Activated gamma-delta T cell treated with Interleukin-2 at 50 U/mL for 16 hours (primary cell): Measurements from ENCODE around the gene ADAMTSL3.
"Not testable (repeated sequence)": the region's sequence is repeated elsewhere in the genome, so short reads cannot be mapped to it uniquely, and the experiment has no call there.

ENCODE experiments used
- DNase-seq: peaks from one replicate; pipeline ENCODE4 v3.0.0-alpha.2; 2020

Gene ADAMTSL3

GRCh38 chr15:83991163-83991562 is 337.2 kb downstream of the ADAMTSL3 start:
- DNase-seq = no peak

- DNase-seq = no peak
Measured at GRCh38 chr15:83992324-83993031, 338.6 kb downstream of the ADAMTSL3 start.

DNA sequence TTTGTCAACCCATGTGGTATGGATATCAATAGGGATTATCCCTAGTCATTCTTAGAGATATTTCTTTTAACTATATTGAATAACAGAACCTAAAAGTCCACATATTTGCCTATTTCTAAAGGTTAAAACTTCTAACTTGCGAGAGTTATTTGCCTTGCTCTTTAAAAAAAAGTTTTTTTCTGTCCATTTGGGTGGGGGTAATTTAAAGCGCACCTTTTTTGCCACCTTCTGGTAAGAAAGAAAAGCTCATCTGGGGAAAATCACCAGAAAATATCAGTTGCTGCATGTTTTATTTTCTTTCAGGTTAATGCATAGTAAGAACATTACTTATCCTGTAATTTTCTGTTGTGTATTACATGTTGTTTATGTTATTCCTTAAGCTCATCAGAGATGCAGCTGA is 339.7 kb downstream of the ADAMTSL3 start:
- DNase-seq = no peak

GRCh38 chr15:83998486-83998885 is 344.6 kb downstream of the ADAMTSL3 start:
- DNase-seq = no peak

DNA sequence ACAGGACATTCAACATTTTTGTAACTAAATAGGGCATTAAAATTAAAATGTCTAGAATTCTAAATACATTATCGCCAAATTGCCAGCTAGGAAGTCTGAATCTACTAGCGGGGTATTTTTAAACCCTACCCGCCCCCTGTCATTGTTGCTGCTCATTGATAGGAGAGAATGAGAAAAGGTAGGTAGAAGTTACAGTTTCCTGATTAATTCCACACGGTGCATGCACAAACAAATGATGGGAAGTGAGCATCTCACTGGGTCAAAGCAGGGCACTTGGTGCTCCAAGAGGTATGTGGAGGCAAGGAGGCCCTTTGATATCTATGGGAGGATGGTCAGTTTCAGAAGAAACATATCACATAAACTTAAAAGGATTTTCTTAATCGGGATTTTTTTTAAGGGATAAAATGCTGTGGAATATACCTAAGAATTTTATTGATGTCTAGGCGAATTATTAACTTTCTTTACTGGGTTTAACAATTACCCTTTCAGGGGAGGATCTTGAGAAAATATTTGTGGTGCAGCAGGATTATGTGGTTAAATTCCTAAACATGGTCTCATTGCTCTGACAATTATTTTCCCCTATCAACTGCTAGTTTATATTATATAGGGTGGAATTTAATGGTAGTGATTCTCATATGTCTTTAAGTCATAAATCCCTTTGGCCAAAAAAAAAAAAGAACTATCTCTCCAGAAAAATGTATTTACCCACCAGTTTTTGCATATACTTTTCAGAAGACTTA is 345.6 kb downstream of the ADAMTSL3 start:
- no peak for DNase-seq

DNA sequence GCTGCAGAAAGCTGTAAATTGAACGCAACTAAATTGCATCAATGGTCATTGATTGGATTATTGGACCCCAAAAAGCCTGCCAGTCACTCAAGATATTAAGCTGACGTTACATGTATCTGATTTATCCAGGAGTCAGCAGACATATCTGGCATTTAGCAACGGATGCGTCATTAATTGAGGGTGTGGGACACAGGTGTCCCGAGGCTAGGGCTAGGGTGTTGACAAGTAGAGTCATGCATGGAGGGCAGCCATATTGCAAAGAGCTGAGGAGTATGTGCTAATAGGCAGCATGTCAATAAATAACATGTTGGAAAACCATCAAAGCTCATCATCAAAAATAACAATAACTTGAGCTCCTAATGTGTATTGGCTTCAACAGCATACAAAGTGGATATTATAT is 347.1 kb downstream of the ADAMTSL3 start:
- DNase-seq = no peak

DNA sequence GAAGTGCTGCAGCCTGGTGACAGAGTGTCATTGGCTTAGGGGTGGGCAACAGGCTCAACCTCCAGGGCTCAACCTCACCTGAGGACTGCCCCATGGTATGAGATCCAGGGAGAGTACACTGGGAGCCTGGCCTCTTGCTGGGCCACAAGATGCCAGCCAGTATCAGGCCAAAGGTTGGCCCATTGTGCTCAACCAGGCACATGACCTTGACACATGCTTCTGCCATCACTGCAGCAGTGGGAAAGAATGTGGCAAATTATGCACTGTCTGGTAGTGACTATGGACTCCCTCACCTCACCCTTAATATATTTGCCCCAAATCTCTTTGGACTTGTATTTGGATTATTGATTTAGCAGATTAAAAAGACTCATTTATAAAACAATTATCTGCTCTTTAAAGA is 347.7 kb downstream of the ADAMTSL3 start:
- DNase-seq = no peak

DNA sequence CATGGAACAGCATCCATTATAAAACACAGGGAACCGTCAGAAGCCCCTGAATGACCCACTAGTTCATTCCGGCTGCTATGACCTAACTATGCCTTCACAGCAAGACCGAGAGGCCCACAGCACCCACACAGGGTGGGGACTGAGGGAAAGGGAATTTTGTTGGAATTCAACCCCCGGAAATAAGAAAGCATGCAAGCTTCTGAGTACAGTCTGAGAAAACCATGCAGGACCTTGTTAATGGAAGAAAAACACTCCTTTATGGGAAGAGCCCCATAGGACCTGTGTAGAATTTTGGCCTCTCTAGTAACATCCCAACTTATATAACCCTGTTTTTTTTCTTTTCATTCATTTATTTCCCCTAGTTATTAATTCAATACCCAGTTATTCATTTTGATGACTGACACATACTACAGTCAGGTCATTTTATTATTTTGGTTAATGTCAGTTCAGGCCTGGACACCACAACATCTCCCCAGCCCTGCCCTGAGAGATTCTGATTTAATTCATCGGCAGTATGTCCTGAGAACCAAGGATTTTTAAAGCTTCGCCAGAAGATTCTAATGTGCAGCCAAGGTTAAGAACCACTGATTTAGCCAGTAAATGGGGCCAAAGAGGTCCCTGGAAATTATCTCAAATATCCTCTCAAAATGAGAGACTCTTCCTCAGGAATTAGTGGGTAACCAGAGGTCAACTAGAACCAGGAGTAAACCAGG is 350.0 kb downstream of the ADAMTSL3 start:
- DNase-seq = no peak

DNA sequence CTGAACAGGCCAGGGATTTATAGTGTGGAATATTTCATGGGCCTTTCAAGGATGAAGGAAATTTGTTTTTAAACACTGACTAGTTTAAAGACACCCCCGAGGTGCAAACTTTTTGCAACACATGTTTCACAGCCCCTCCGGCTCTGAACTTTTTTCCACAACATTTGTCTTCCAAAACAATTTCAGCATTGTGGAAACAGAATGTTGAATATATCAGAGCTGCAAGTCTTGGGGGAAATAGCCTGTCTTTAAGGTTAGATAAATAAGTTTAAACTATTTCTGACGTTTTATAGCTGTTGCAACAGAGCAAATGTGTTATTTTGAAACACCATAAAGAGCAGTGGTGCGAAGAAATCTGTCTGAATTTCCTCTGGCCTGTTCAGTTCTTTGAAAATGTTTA is 352.5 kb downstream of the ADAMTSL3 start:
- DNase-seq = no peak

- no peak for DNase-seq
Measured at GRCh38 chr15:84009616-84010015, 355.7 kb downstream of the ADAMTSL3 start.

DNA sequence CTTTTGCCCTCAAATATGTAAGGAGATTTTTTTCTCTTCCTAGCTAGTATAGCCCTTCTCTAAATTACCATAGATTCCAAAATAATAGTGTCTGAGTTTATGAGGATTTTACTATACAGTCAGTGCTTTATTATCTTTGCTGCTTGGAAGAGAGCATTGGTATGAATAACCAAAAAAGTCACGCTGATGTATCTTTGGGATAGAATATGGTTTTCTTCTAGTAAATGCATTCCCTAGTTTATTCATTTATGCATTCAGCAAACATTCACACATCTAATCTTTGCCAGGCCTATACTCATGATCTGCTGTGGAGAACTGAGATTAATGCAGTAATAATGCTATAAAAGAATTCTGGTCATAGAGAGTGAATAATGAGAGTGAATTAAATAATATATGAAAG is 356.3 kb downstream of the ADAMTSL3 start:
- no peak for DNase-seq

DNA sequence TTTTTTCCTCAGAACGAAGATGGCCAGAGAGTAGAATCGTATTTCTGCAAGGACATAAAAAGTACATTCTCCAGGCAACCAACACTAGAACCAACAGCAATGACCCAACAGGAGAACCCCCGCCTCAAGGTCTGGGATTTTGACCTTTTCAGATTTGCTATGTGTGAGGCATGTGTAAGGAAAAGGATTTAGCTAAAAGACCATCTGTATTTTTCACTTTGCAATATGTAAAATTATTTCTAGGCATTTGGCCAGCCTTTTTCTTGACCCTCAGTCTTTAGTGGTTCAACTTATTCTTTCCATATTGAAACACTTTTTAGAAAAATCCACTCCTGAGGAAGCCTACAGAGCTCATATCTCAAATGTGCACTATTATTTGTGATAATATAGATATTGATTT is 362.4 kb downstream of the ADAMTSL3 start:
- DNase-seq = no peak

DNA sequence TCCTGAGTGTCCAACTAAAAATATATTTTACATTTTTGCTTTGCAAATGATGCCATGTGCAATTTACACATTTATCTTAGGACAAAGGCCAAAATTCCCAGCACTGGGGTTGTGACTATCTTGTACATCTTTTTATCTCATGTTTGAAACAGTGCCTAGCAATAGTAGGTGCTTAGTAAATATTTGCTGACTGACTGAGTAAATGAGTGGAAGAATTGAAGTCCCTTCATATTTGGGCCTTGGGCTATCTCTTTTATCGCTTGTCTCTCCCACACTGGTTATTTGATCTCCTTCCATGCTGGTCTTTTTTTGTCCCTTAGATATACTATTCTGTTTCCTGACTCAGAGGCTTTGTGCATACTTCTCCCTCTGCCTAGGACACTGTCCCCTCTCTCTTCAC is 368.6 kb downstream of the ADAMTSL3 start:
- DNase-seq = no peak

DNA sequence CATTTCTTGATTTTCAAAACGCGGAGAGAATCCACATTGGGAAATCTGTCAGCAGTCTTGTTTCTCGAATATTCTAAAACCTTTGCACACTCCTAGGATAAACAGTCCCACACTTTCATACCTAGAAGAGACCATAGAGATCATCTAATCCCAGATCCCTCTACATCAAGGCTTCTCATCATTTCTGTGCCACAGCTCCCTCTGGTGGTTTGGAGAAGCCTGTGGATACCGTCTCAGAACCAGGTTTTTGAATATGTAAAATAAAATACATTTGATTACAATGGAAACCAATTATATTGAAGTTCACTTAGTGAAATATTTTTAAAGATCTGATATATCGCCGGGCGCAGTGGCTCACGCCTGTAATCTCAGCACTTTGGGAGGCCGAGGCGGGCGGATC is 369.7 kb downstream of the ADAMTSL3 start:
- no peak for DNase-seq

DNA sequence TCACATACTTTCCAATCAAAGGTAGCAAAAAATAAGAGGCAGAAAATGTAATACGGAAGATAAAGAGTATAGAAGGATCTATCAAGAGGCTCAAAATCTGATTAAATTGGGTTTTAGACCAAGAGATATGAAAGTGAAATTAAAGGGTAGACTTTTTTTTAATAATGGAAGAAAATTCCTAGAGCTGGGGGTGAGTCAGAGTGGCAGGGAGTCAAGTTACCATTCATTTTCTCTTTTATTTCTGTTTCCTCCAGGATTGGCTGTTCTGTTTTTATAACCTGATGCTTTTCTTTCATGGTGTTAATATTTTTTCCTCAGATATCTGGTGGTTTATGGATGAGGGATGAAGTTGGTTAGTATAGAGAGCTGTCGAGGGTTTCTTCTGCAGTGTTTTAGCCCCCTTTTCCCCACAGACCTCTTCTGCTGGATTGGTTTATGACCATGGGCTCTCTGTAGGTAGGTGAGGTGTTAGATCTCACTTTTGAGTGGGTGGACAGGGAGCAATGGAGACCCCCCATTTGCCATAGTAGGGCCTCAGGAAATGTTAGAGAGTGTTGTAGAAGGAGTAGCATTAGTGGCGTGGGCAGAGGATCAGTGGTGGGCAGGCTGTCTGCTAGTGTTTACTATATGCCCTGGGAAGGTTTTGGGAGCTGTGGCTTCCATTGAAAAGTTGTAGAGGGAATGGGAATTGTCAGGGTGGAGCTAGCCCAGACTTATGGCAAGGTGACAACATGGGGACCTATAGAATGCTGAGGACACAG is 380.1 kb downstream of the ADAMTSL3 start:
- no peak for DNase-seq

DNA sequence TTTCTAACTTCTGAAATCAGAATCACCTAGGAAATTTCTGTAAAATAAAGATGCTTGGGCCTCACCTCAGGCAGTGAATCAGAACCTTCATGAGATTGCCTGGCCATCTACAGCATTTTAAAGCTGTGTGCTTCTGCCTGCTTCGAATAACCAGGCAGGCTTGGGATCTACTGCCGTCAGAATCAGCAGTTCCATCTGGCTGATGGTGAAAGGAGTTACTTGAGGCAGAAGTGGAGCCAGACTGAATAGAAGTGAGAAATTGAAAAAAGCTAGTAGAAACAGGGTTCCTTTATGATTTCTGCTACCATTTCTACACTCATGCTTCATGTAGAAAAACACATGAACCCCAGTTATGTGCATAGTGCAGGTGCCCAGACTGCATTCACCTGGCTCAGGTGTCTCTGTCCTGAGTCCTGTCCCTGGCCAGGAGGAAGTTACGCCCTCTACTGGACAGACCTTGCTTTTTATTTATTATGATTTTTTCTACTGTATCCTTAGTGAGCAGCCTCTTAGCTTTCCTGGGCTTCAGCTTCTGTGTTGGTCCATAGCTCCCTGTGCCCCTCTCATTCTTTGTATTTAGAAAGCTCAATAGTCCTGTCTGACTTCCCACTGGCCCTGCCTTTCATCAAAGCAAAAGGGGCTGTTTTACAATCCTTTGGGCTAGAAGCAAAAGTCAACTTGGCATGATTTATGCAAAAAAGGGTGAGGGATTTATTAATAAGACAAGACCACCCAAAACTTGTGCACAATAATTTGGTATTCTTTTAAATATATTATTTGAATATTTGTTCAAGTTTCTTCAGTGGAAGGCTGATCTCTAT is 380.9 kb downstream of the ADAMTSL3 start:
- no peak for DNase-seq

GRCh38 chr15:84035399-84035766 is 381.5 kb downstream of the ADAMTSL3 start:
- no peak for DNase-seq

GRCh38 chr15:84037301-84037700 is 383.4 kb downstream of the ADAMTSL3 start:
- no peak for DNase-seq

DNA sequence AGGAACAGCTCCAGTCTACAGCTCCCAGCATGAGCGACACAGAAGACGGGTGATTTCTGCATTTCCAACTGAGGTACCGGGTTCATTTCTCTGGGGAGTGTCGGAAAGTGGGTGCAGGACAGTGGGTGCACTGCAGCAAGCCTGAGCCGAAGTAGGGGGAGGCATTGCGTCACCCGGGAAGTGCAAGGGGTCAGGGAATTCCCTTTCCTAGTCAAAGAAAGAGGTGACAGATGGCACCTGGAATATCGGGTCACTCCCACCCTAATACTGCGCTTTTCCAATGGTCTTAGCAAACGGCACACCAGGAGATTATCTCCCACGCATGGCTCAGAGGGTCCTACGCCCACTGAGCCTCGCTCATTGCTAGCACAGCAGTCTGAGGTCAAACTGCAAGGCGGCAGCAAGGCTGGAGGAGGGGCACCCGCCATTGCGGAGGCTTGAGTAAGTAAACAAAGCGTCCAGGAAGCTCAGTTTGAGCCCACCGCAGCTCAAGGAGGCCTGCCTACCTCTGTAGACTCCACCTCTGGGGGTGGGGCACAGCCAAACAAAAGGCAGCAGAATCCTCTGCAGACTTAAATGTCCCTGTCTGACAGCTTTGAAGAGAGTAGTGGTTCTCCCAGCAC is 388.6 kb downstream of the ADAMTSL3 start:
- DNase-seq = not testable (repeated sequence)

- DNase-seq = no peak
Measured at GRCh38 chr15:84046064-84046637, 392.2 kb downstream of the ADAMTSL3 start.

DNA sequence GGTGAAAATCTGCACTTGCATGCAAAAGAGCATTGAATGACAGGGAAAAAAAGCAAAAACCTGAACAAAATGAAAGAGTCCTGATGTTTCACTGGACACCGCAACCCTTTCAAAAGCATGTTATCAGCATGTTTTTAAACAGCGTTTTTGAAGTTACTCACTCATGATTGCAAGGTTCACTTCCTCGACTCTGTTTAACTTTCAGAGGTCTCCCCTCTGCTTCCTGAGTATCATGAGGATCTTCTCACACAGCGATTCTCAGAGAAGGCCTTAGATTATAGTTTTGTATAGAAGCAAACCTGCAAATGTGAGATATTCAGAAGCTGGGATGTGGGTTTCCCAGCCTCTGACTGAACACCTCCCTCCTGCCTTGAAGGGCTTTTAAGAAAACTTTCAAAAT is 395.6 kb downstream of the ADAMTSL3 start:
- DNase-seq = not testable (repeated sequence)

DNA sequence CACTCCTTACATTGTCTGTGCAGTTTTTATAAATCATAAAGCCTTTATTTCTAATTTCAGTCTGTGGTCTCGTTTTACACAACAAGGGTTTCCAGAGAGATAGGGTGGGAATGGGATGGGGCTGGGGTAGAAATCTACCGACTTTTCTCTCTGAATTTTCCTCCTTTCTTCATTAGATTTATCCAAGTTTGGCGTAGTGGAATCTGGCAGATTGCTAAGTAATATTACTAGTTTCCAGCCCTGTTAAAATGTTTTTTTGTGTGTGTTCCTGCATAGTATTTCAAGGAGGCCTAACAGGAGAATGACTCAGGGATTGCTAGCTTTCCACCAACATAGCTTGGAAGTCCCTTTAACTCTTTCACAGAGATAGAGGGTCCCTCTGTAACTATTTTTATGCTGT is 396.2 kb downstream of the ADAMTSL3 start:
- no peak for DNase-seq
